Peyer's patch (tissue), 4 donors: ENCODE measurements around the gene BUB3. TPM values are rescaled to one million over a fixed set of nuclear protein-coding genes. Genes with fewer than 3 reads are reported as not detected.
A peak's percentile ranks its signal among the peaks of the same experiment; 100 is the strongest.

ENCODE experiments used
- DNase-seq, 3 donors: peaks; one replicate each; pipeline ENCODE4 v3.0.0-alpha.2; 2017 to 2019
- H3K27ac ChIP-seq, 4 donors: fragments of 200-600 bp; sonication (generic); one replicate each; pipeline ENCODE4 v1.5.1; 2016 to 2019
- H3K27me3 ChIP-seq, 2 donors: fragments of 200-600 bp; sonication (generic); one replicate each; pipeline ENCODE4 v1.5.1; 2019
- H3K36me3 ChIP-seq, 3 donors: fragments of 200-600 bp; sonication (generic); one replicate each; pipeline ENCODE4 v1.5.1; 2016 to 2019
- H3K4me1 ChIP-seq, 4 donors: fragments of 200-600 bp; sonication (generic); one replicate each; pipeline ENCODE4 v1.5.1; 2016 to 2019
- H3K4me3 ChIP-seq, 4 donors: fragments of 200-600 bp; sonication (generic); 1 replicate in 3 of 4; 2 replicates in 1 of 4; pipeline ENCODE4 v1.5.1; 2016 to 2019; ENCODE audit warnings: mild to moderate bottlenecking in 1 of 4
- H3K9me3 ChIP-seq, 4 donors: fragments of 200-600 bp; sonication (generic); one replicate each; pipeline ENCODE4 v1.5.1; 2016 to 2019; ENCODE audit warnings: mild to moderate bottlenecking in 1 of 4
- POLR2A ChIP-seq, 2 donors: fragments of 450-650 bp; IDR thresholded peaks; one replicate each; pipeline ENCODE4 v1.5.1; 2017; ENCODE audit warnings: antibody characterized with exemption in 2 of 2, mild to moderate bottlenecking in 2 of 2, moderate library complexity in 2 of 2
- total RNA-seq, 4 donors: library from RNA; depleted of rRNA; stranded (reverse); fragments of >200 nt; gene quantifications; one replicate each; pipeline ENCODE4 v1.1.0, GENCODE V29; 2016
- TF ChIP-seq, protein P1 (sequence below), 6 experiments: fragments of 450-650 bp in 4 of 6; fragments of 200-600 bp in 2 of 6; sonication (generic) in 1 of 6; IDR thresholded peaks; one replicate each; pipeline ENCODE4 v1.5.1; 2017 to 2019; ENCODE audit warnings: antibody characterized with exemption in 6 of 6, mild to moderate bottlenecking in 3 of 6, moderate library complexity in 1 of 6

BUB3 gene
- total RNA-seq, 4 donors from 2014 or later, result 51.1 to 168 (median 102) TPM

DNA sequence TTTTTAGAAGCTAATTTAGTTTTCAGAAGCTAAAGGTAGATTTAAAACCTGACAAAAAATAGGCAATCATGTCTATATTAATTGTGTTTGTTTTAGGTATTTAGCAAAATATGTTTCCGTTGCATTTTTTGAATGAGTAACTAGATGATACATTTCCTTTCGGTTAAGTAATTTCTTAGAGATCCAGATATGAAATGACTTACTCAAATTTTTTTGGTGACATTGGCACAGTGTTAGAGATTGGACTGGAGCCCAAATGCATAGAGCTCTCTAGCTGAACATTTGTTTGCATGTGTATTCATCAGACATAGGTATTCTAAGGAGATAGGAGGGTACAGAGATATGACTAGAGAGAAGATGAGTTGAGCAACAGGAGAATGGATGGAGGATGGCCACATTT, 1.9 kb downstream of the BUB3 start:
- no peaks in the 10 kb centered on the region for H3K9me3 ChIP-seq
- no peak overlapping the region for H3K27ac ChIP-seq
- peaks cover 0 to 29% (median 0%) of the 10 kb centered on the region in 3 donors for H3K36me3 ChIP-seq
- H3K4me1 ChIP-seq, result peaks cover 0 to 27% (median 7%) of the 10 kb centered on the region in 4 donors
- H3K4me3 ChIP-seq, result no peak overlapping the region
- peaks cover 0 to 5% of the 10 kb centered on the region in 2 donors for H3K27me3 ChIP-seq
- TF ChIP-seq POLR2A (IDR thresholded peaks at IDR 0.05), result no peak
- TF ChIP-seq, protein P1, sequence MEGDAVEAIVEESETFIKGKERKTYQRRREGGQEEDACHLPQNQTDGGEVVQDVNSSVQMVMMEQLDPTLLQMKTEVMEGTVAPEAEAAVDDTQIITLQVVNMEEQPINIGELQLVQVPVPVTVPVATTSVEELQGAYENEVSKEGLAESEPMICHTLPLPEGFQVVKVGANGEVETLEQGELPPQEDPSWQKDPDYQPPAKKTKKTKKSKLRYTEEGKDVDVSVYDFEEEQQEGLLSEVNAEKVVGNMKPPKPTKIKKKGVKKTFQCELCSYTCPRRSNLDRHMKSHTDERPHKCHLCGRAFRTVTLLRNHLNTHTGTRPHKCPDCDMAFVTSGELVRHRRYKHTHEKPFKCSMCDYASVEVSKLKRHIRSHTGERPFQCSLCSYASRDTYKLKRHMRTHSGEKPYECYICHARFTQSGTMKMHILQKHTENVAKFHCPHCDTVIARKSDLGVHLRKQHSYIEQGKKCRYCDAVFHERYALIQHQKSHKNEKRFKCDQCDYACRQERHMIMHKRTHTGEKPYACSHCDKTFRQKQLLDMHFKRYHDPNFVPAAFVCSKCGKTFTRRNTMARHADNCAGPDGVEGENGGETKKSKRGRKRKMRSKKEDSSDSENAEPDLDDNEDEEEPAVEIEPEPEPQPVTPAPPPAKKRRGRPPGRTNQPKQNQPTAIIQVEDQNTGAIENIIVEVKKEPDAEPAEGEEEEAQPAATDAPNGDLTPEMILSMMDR (IDR thresholded peaks at IDR 0.05), result no peak
- no peak for DNase-seq

DNA sequence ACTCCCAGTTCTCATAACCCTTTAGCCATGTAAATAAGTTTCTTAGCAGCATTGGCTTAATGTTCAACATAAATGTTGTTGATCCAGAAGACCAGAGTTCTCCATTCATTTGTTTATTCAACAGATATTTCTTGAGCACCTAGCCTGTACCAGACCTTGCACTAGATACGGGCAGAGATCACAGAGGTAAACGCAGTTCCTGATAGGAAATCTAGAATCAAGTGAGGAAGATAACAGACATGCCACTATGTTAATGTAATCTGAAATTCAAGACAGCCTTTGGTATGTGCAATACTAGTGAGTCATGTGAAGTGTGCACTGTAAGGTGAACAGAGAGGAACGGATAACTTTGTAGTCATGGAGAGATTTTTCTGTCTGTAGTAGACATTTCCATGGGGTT, 3.0 kb downstream of the BUB3 start:
- DNase-seq, result no peak
- Histone ChIP-seq H3K27ac (no peak overlapping the region), H3K4me3 (no peak overlapping the region), H3K36me3 (peaks cover 0 to 41% (median 0%) of the 10 kb centered on the region in 3 donors), H3K27me3 (no peaks in the 10 kb centered on the region), H3K4me1 (peaks cover 0 to 23% (median 3%) of the 10 kb centered on the region in 4 donors), H3K9me3 (no peaks in the 10 kb centered on the region)
- no peak for TF ChIP-seq POLR2A (IDR thresholded peaks at IDR 0.05)
- TF ChIP-seq, protein P1 (IDR thresholded peaks at IDR 0.05), result no peak

DNA sequence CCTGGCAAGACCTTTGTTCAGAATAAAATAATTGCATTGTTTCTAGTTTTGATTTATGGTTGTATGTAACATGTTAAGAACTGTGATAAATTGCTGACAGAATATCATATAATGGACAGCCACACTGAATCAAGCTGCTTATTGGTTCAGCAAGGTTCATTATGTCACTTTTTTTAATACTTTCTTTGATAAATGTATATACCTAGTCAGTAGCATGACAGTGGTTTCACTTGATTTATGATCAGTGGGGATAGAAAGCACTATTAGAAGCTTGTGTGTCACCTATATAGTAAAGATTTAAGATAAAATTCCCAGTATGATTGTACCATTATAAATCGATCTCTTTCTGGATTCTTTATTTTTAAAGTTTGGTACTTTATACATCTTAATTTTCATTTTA, 4.5 kb downstream of the BUB3 start:
- no peak overlapping the region for H3K27ac ChIP-seq
- no peaks in the 10 kb centered on the region for H3K27me3 ChIP-seq
- peaks cover 0 to 23% (median 3%) of the 10 kb centered on the region in 4 donors for H3K4me1 ChIP-seq
- H3K4me3 ChIP-seq, result no peak overlapping the region
- peaks cover 0 to 55% (median 4%) of the 10 kb centered on the region in 3 donors for H3K36me3 ChIP-seq
- H3K9me3 ChIP-seq, result no peaks in the 10 kb centered on the region
- no peak for TF ChIP-seq POLR2A (IDR thresholded peaks at IDR 0.05)
- DNase-seq, result no peak

DNA sequence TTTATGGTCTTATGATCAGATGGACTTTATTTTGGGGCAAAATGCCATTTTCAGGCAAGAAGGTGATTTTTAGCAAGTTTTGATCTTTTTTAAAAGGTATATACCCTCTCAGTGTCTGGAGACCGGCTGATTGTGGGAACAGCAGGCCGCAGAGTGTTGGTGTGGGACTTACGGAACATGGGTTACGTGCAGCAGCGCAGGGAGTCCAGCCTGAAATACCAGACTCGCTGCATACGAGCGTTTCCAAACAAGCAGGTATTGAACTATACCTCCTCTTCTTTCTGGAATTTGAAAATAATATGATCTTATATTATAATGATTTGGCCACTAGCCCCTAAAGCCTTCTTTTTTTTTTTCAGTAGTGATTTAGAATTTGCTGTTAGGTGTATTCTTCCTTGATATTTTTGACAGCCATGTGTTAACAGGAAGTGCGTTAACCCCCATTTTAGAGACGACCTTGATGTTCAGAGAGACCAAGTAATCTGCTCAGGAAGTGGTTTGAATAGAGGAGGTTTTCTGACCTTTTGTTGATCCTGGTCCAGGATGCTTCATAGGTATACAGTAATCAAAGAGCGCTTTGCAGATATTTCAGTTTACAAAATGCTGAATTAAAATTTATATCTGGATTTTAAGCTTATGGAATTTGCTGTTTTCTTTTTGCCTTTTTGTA, 6.2 kb downstream of the BUB3 start:
- Histone ChIP-seq H3K9me3 (no peaks in the 10 kb centered on the region), H3K36me3 (peaks cover 0 to 73% (median 4%) of the 10 kb centered on the region in 3 donors), H3K4me1 (peaks cover 0 to 17% (median under 1%) of the 10 kb centered on the region in 4 donors), H3K27ac (peak overlapping the region in 3 of 4 donors; percentile 3 to 40 (median 22)), H3K4me3 (no peak overlapping the region), H3K27me3 (no peaks in the 10 kb centered on the region)
- peak in 1 of 3 donors; percentile 52 for DNase-seq
- no peak for TF ChIP-seq POLR2A (IDR thresholded peaks at IDR 0.05)
- TF ChIP-seq, protein P1 (IDR thresholded peaks at IDR 0.05), result no peak

DNA sequence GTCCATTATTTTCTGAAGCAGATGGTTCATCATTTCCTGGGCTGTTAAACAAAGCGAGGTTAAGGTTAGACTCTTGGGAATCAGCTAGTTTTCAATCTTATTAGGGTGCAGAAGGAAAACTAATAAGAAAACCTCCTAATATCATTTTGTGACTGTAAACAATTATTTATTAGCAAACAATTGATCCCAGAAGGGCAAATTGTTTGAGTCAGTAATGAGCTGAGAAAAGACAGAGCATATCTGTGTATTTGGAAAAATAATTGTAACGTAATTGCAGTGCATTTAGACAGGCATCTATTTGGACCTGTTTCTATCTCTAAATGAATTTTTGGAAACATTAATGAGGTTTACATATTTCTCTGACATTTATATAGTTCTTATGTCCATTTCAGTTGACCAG, 10.1 kb downstream of the BUB3 start:
- no peaks in the 10 kb centered on the region for H3K9me3 ChIP-seq
- DNase-seq, result no peak
- TF ChIP-seq POLR2A (IDR thresholded peaks at IDR 0.05), result no peak
- no peak overlapping the region for H3K27ac ChIP-seq
- H3K4me3 ChIP-seq, result no peak overlapping the region
- H3K4me1 ChIP-seq, result no peaks in the 10 kb centered on the region
- peaks cover 0 to 84% (median 4%) of the 10 kb centered on the region in 3 donors for H3K36me3 ChIP-seq
- H3K27me3 ChIP-seq, result no peaks in the 10 kb centered on the region

DNA sequence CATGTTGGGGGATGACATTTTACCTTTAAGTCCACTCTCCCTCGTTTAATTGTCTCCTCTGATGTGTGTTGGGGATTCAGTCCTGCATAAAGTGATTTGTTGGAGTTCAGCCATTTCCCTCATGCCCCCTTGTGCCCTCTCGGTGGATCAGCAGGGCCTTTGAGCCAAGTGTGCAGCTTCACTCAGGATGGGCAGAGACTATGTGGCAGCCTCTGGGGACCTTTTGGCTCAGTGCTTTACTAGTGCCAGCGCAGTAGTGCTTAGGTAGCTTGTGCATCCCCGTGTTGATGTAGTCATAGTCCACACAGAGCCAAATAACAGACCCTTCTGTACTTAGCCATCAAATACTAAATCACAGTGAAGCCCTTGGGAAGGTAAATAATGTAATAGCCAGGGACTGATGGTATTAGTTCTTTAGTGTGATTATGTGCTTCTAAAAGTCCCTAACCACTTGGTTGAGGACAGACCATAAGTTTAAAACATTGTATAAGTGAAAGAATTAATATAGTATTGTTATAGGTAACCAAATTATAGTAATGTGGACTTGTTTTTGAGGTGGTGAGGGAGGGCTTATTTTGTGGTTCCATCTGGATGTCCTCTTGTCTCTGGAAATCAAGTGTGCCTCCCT, 11.4 kb downstream of the BUB3 start:
- Histone ChIP-seq H3K27ac (no peak overlapping the region), H3K36me3 (peaks cover 0 to 81% (median 4%) of the 10 kb centered on the region in 3 donors), H3K4me1 (no peaks in the 10 kb centered on the region), H3K27me3 (no peaks in the 10 kb centered on the region), H3K9me3 (no peaks in the 10 kb centered on the region), H3K4me3 (no peak overlapping the region)
- TF ChIP-seq, protein P1 (IDR thresholded peaks at IDR 0.05), result no peak
- TF ChIP-seq POLR2A (IDR thresholded peaks at IDR 0.05), result no peak
- no peak for DNase-seq
